Left ventricle myocardium inferior (tissue), 1 donor: ENCODE measurements around the gene PALD1. TPM values are rescaled to one million over a fixed set of nuclear protein-coding genes. Genes with fewer than 3 reads are reported as not detected.

ENCODE experiments used
- DNase-seq: peaks from one replicate; pipeline ENCODE4 v3.0.0-alpha.2; 2020
- H3K27ac ChIP-seq: fragments of 200-600 bp; replicated peaks from 2 replicates; pipeline ENCODE4 v1.8.0; 2021
- H3K27me3 ChIP-seq: fragments of 200-600 bp; 2 replicates; pipeline ENCODE4 v1.8.0; 2021; ENCODE audit warnings: low read depth
- H3K36me3 ChIP-seq: fragments of 200-600 bp; 2 replicates; pipeline ENCODE4 v1.8.0; 2021
- H3K4me1 ChIP-seq: fragments of 200-600 bp; 2 replicates; pipeline ENCODE4 v1.8.0; 2021
- H3K4me3 ChIP-seq: fragments of 200-600 bp; 2 replicates; pipeline ENCODE4 v1.8.0; 2021; ENCODE audit warnings: mild to moderate bottlenecking, moderate library complexity
- H3K9me3 ChIP-seq: fragments of 200-600 bp; replicated peaks from 2 replicates; pipeline ENCODE4 v1.8.0; 2021
- intact Hi-C: fragments of 100-400 bp; cut with micrococcal nuclease; formaldehyde crosslinking; loops from one replicate; pipeline ENCODE4 v1.11.0; 2022
- total RNA-seq: library from RNA; stranded (reverse); fragmentation: NEBNext Ultra II Directional; extraction: Animal tissue kit (Norgen Biotek cat#: 25700); gene quantifications from one replicate; pipeline ENCODE4 v1.2.1, GENCODE V29; 2021
- TF ChIP-seq, protein P1 (sequence below): fragments of 200-600 bp; IDR thresholded peaks from 2 replicates; pipeline ENCODE4 v1.8.0; 2021; ENCODE audit warnings: antibody characterized with exemption, mild to moderate bottlenecking, borderline replicate concordance
- donor health status: DM: no; HTN: yes; CAD: no; lungs with severe emphysema.

Gene PALD1
- total RNA-seq, 1 donor from 2014 or later = 5.1 TPM

DNA sequence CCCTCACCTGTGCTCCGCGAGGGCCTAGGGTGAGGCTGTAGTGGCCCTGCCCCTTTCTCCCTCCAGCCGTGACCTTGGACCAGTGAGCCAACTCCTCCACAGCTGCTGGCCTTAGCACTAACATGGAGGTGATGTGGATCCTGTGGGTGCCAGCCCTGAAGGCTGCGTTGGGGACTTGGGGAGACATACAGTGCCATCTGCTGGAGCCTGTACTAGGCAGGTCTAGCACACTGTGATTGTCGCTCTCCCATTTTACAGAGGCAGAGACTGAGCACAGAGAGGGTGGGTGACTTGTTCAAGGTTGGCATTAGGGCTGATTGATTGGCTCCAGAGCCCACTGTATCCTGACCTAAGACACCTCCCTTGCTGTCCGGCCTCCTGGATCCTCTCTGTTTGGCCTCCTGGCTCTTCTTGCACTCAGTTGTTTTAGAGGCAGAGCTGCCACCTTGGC, 86.4 kb downstream of the PALD1 start:
- intact Hi-C loops = no loop called here
- H3K9me3 ChIP-seq = no peaks in the 10 kb centered on the region
- TF ChIP-seq, protein P1, sequence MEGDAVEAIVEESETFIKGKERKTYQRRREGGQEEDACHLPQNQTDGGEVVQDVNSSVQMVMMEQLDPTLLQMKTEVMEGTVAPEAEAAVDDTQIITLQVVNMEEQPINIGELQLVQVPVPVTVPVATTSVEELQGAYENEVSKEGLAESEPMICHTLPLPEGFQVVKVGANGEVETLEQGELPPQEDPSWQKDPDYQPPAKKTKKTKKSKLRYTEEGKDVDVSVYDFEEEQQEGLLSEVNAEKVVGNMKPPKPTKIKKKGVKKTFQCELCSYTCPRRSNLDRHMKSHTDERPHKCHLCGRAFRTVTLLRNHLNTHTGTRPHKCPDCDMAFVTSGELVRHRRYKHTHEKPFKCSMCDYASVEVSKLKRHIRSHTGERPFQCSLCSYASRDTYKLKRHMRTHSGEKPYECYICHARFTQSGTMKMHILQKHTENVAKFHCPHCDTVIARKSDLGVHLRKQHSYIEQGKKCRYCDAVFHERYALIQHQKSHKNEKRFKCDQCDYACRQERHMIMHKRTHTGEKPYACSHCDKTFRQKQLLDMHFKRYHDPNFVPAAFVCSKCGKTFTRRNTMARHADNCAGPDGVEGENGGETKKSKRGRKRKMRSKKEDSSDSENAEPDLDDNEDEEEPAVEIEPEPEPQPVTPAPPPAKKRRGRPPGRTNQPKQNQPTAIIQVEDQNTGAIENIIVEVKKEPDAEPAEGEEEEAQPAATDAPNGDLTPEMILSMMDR = peak; percentile 15
- H3K4me1 ChIP-seq = peaks cover 58% of the 10 kb centered on the region
- H3K4me3 ChIP-seq = no peak overlapping the region
- DNase-seq = no peak
- peak overlapping the region; percentile 5 for H3K27ac ChIP-seq
- H3K36me3 ChIP-seq = peaks cover 13% of the 10 kb centered on the region
- H3K27me3 ChIP-seq = no peaks in the 10 kb centered on the region

DNA sequence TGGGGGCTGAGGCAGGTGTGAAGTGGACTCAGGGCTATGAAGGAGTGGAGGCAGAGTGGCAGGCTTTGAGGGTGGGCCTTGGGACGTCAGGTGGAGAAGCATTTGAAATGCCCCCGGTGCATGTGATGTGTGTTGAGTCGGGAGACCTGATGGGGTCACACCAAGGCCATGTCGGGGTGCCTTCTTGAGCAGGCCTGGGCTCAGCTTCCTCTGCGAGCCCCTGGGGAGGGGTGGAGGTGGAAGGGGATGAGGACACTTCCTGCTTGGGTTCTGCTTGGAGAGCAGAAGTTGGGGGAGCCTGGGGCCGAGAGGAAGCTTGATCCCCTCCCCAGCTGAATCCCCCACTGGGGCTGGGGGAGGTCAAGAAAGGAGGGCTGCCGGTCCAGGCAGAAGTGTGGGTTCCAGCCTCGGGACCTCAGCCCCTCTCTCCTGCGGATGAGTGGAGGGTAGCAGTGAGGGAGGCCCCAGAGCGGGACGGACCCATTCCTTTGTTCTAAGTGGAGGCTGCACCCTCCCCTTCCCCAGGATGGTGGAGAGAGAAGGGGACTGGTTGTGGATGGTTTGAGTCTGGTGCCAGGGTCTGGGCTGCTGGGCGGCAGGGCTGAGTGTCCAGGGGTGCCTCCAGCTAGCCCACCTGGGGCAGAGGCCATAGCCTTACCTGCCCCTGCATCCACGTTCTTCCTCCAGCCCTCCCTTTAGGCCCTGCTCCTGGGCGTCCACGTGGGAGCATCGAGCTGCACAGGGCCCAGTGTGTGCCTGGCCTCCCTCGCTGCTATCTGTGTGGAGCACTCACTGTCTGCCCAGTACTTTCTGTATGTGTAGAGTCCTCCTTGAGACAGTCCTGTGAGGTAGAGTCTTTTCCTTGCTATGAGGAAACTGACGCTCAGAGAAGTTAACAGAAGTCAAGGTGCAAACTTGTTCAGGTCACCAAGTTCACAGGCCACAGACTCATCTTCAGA, 87.3 kb downstream of the PALD1 start:
- intact Hi-C loops = no loop called here
- H3K27me3 ChIP-seq = no peaks in the 10 kb centered on the region
- H3K4me3 ChIP-seq = no peak overlapping the region
- H3K4me1 ChIP-seq = peaks cover 49% of the 10 kb centered on the region
- peak overlapping the region; percentile 5 for H3K27ac ChIP-seq
- TF ChIP-seq, protein P1 = no peak
- peaks cover 13% of the 10 kb centered on the region for H3K36me3 ChIP-seq
- DNase-seq = no peak
- H3K9me3 ChIP-seq = no peaks in the 10 kb centered on the region

DNA sequence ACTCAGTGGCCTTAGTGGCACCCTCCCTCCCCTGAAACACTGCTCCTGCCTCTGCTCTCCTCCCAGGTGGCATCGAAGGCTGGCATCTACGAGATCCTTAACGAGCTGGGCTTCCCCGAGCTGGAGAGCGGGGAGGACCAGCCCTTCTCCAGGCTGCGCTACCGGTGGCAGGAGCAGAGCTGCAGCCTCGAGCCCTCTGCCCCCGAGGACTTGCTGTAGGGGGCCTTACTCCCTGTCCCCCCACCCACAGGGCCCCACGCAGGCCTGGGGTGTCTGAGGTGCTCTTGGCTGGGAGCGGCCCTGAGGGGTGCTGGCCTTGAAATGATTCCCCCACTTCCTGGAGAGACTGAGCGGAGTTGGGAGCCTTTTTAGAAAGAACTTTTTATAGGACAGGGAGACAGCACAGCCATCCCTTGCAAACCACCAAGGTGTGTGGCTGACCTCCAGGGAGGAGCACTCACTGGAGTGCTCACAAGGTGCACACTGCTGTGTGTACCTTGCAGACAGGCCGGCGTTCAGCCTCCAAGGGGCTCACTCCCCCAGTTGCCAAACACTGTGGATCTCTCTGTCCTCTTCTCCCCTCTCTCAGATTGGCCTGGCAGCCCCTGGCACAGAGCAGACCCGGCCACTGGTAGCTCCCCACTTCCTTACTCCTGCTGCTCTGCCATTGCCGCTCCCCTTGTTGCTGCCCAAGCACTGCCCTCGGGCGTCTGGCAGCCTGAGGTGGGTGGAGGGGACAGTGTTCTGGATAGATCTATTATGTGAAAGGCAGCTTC, 88.1 kb downstream of the PALD1 start:
- intact Hi-C loops = no loop called here
- H3K9me3 ChIP-seq = no peaks in the 10 kb centered on the region
- H3K27me3 ChIP-seq = no peaks in the 10 kb centered on the region
- no peak for DNase-seq
- no peak overlapping the region for H3K4me3 ChIP-seq
- peaks cover 40% of the 10 kb centered on the region for H3K4me1 ChIP-seq
- H3K27ac ChIP-seq = no peak overlapping the region
- TF ChIP-seq, protein P1 = no peak
- peaks cover 13% of the 10 kb centered on the region for H3K36me3 ChIP-seq

DNA sequence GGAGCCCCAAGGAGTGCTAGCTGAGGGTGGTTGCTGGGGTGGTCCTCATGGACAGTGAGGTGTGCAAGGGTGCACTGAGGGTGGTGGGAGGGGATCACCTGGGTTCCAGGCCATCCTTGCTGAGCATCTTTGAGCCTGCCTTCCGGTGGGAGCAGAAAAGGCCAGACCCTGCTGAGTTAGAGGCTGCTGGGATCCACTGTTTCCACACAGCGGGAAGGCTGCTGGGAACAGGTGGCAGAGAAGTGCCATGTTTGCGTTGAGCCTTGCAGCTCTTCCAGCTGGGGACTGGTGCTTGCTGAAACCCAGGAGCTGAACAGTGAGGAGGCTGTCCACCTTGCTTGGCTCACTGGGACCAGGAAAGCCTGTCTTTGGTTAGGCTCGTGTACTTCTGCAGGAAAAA, 89.0 kb downstream of the PALD1 start:
- Histone ChIP-seq H3K27ac (no peak overlapping the region), H3K36me3 (peaks cover 13% of the 10 kb centered on the region), H3K27me3 (no peaks in the 10 kb centered on the region), H3K4me1 (peaks cover 31% of the 10 kb centered on the region), H3K9me3 (no peaks in the 10 kb centered on the region), H3K4me3 (no peak overlapping the region)
- intact Hi-C loops = no loop called here
- no peak for DNase-seq
- TF ChIP-seq, protein P1 = no peak

DNA sequence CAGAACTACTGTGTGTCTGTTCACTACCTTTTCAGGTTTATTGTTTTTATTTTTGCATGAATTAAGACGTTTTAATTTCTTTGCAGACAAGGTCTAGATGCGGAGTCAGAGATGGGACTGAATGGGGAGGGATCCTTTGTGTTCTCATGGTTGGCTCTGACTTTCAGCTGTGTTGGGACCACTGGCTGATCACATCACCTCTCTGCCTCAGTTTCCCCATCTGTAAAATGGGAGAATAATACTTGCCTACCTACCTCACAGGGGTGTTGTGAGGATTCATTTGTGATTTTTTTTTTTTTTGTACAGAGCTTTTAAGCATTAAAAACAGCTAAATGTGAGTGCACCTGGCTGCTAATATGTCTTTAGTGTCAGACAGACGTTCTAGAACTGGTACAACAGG, 89.5 kb downstream of the PALD1 start:
- Histone ChIP-seq H3K9me3 (no peaks in the 10 kb centered on the region), H3K4me1 (peaks cover 28% of the 10 kb centered on the region), H3K36me3 (peaks cover 13% of the 10 kb centered on the region), H3K27me3 (no peaks in the 10 kb centered on the region), H3K27ac (no peak overlapping the region), H3K4me3 (no peak overlapping the region)
- TF ChIP-seq, protein P1 = no peak
- DNase-seq = no peak
- intact Hi-C loops = no loop called here
